Activated naive CD4-positive, alpha-beta T cell treated with anti-CD3 and anti-CD28 coated beads for 36 hours (primary cell): ENCODE measurements around the gene PIEZO1. TPM values are rescaled to one million over a fixed set of nuclear protein-coding genes. Genes with fewer than 3 reads are reported as not detected.
A peak's percentile ranks its signal among the peaks of the same experiment; 100 is the strongest.

Experiments
- CTCF ChIA-PET: fragments of 350-600 bp; sonication (Branson Sonifier 250); formaldehyde crosslinking; loops from one replicate; lab custom pipeline; 2021; ENCODE audit warnings: antibody characterized with exemption; lab: Charles Lee
- DNase-seq: peaks from one replicate; pipeline ENCODE4 v3.0.0-alpha.2; 2020
- H3K27ac Mint-ChIP-seq: one replicate; pipeline ENCODE4 v1.8.0; 2021; ENCODE audit warnings: mild to moderate bottlenecking, mixed read lengths
- H3K27me3 Mint-ChIP-seq: one replicate; pipeline ENCODE4 v1.8.0; 2021; ENCODE audit warnings: low read depth, mixed read lengths
- H3K36me3 Mint-ChIP-seq: one replicate; pipeline ENCODE4 v1.8.0; 2021; ENCODE audit warnings: low read depth, mixed read lengths
- H3K4me1 Mint-ChIP-seq: one replicate; pipeline ENCODE4 v1.8.0; 2021; ENCODE audit warnings: low read depth, mixed read lengths
- H3K4me3 Mint-ChIP-seq: one replicate; pipeline ENCODE4 v1.8.0; 2021; ENCODE audit warnings: mild to moderate bottlenecking, moderate library complexity, mixed read lengths
- H3K9me3 Mint-ChIP-seq: one replicate; pipeline ENCODE4 v1.8.0; 2021; ENCODE audit warnings: mixed read lengths
- intact Hi-C: fragments of 100-400 bp; cut with micrococcal nuclease; formaldehyde crosslinking; loops from one replicate; pipeline ENCODE4 v1.15.1; 2023
- total RNA-seq, 2 experiments: library from RNA; stranded (reverse); gene quantifications; one replicate each; pipeline ENCODE4 v1.2.3, GENCODE V29; 2021

PIEZO1 gene
- total RNA-seq, 2 experiments from 2014 or later = 78.2 to 80.1 TPM

DNA sequence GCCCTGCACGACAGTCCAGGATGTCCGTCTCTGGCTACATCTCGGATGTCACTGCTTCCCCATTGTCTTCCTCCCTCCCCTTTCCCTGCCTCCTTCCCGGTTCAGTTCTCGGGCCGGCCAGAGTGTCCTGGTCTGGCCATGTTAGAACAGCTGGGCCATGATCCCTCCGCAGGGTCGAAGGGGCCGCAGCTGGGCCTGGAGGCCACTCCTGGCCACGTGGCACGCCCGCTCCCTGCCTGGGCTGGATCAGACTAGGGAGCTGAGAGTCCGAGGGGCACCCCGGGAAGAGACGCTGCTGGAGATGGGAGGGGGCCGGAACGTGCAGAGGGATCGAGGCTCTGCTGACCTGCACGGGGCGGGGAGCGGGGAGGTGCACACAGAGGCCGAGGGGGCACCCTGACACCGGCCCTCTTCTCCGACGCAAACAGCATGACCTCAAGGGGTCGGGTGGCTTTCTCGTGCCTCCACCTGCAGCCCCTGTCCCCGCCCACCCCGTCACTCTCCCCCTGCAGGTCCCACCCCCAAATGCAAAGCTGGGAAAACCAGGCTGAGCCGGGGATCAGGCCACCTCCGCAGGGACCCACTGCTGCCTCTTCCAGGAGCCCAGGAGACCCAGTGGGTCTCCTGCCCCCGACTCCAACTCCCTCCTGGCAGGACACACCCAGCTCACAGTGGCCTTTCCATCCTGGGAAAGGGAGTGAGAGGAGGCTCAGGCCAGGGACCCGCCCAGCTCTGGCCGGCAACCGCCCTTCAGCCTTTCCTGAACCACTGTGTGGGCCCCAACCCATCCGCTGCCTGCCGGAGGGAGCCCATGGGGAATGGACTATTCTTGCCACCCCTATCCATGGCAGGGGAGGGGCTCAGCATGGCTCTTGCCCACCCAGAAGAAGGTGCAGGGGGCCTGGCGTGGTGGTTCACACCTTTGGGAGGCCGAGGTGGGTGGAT, 40.2 kb downstream of the PIEZO1 start:
- H3K27me3 Mint-ChIP-seq = no peaks in the 10 kb centered on the region
- no peaks in the 10 kb centered on the region for H3K9me3 Mint-ChIP-seq
- no peaks in the 10 kb centered on the region for H3K36me3 Mint-ChIP-seq
- no peak overlapping the region for H3K4me3 Mint-ChIP-seq
- peaks cover 32% of the 10 kb centered on the region for H3K4me1 Mint-ChIP-seq
- CTCF ChIA-PET = interaction anchor here (0.6 to 4.6 kb wide), 8 partner anchors 7 to 532 kb away, joined by 3 to 35 read pairs (median 6); no protein-coding TSS in a partner anchor
- no peak for DNase-seq
- intact Hi-C loops = loop anchor here (1.0 kb wide), 1 partner anchor 37 kb away; no protein-coding TSS in a partner anchor
- H3K27ac Mint-ChIP-seq = no peak overlapping the region

DNA sequence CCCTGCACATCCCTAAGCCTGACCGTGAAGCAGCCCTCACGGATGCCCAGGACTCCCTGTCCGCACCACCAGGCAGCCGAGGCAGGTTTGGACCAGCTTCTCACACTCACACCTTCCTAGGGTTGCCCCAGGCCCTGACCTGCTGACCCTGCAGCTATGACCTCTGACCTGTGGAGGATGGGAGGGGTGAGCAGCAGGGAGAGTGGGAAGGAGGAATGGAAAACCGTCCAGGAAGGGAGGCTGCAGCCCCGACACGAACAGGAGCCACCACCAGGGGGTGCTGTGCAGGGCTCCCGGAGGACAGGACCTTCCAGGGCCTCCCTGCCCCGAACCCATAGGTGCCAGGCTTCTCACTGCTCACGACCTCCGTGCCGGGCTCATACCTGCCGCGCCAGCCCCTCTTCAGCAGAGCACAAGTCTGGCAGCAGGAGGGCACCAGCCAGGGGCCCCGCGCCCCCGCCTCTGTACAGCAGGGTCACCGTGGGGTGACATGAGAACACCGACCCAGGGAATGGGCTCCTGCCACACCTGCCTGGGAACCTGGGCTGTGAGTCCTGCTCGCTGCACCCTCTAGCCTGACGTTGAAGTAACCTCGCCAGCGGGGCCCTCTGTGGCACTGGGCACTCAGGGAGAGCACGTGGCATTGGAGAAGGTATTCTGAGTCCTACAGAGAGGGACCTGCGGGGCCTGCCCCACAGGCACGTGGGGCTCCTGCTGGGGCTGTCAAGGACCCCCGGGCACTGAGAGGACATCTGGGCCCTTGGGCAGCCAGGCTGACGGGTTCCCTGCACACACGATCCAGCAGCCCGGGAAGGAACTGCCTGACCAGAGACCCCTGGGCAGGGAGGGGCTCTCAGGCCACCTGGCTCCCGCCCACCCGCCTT, 41.1 kb downstream of the PIEZO1 start:
- peak; percentile 80 for DNase-seq
- intact Hi-C loops = no loop called here
- no peaks in the 10 kb centered on the region for H3K9me3 Mint-ChIP-seq
- H3K4me3 Mint-ChIP-seq = no peak overlapping the region
- H3K27me3 Mint-ChIP-seq = no peaks in the 10 kb centered on the region
- no peaks in the 10 kb centered on the region for H3K36me3 Mint-ChIP-seq
- H3K4me1 Mint-ChIP-seq = peaks cover 33% of the 10 kb centered on the region
- CTCF ChIA-PET = interaction anchor here (0.8 to 4.6 kb wide), 18 partner anchors 9 to 114 kb away, joined by 3 to 35 read pairs (median 4); partner anchors contain the start of genes CTU2 and RNF166
- H3K27ac Mint-ChIP-seq = no peak overlapping the region

DNA sequence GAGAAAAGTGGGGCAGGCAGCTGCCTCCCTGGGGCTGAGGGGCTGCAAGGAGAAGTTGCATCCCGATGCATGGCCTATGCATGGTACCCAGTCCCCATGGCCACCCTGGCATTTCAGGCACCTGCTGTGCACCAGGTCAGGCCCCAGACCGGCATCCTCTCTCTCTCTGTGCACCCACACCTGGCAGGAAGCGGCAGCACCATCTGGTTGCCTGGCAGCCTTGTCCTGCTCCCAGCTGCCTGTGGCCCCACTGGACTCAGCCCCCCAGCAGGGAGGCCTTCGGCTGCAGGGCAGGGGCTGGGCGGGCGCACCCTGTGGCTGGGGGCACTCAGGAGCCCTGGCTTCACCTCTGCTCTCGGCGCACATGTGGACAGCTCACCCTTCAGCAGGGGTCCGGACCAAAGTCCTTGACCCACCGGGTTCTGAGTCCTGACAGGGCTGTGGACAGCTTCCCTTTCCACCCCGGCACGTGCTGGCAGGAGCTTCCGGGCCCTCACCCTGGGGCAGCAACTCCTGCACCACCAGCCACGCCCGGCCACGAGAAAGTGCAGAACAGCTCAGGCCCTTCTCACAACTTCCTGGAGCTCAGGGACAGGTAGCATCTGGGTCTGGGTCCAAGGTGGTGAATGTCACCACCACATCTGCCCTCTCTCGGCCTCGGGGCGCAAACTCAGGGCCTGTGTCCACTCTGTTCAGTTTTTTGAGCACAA, 42.0 kb downstream of the PIEZO1 start:
- intact Hi-C loops = no loop called here
- Mint-ChIP-seq H3K4me3 (no peak overlapping the region), H3K4me1 (peaks cover 35% of the 10 kb centered on the region), H3K27me3 (no peaks in the 10 kb centered on the region), H3K9me3 (no peaks in the 10 kb centered on the region), H3K27ac (no peak overlapping the region), H3K36me3 (no peaks in the 10 kb centered on the region)
- CTCF ChIA-PET = interaction anchor here (0.8 to 2.1 kb wide), 15 partner anchors 8 to 115 kb away, joined by 3 to 14 read pairs (median 4); partner anchors contain the start of genes CTU2 and RNF166
- no peak for DNase-seq

- Mint-ChIP-seq H3K27me3 (no peaks in the 10 kb centered on the region), H3K9me3 (no peaks in the 10 kb centered on the region), H3K27ac (no peak overlapping the region), H3K4me1 (peaks cover 30% of the 10 kb centered on the region), H3K4me3 (no peak overlapping the region), H3K36me3 (no peaks in the 10 kb centered on the region)
- DNase-seq = no peak
- CTCF ChIA-PET = no interaction called here
- intact Hi-C loops = no loop called here
Observed at GRCh38 chr16:88741368-88741767, 43.7 kb downstream of the PIEZO1 start.

- CTCF ChIA-PET = no interaction called here
- no peak overlapping the region for H3K27ac Mint-ChIP-seq
- H3K4me3 Mint-ChIP-seq = no peak overlapping the region
- H3K36me3 Mint-ChIP-seq = no peaks in the 10 kb centered on the region
- DNase-seq = no peak
- intact Hi-C loops = no loop called here
- H3K4me1 Mint-ChIP-seq = peaks cover 23% of the 10 kb centered on the region
- H3K27me3 Mint-ChIP-seq = no peaks in the 10 kb centered on the region
- H3K9me3 Mint-ChIP-seq = no peaks in the 10 kb centered on the region
Observed at GRCh38 chr16:88740727-88741055, 44.3 kb downstream of the PIEZO1 start.

DNA sequence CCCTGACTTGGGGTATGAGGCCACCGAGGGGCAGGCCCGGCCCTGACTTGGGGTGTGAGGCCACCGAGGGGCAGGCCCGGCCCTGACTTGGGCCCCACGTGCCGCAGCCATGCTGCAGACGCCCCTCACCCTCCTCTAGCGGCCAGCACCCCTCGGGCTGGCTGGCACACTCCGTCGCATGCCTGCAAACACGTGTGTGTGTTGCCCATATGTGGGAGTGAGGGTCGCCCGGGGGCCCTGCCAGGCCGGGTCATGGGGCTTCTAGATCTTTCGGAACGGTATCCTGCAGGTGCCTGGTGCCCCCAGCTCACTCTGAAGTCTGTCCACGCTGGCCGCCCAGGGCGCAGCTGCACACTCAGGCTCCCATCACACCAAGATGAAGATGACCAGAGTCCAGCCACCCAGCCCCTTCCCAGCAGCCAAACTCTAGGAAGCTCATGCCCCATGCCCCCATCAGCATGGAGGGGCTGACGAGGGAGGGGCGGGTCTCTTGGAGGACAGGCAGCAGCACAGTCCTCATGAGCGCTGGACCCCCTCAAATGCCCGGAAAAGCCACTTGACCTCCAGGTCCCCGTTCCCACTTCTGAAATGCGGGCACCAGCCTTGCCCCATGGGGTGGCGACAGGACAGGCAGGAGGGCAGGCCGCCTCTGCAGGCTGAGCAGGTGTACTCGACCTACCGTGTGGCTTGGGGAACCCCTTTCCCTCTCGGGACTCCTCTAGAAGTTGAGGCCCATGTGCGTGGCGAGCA, 44.9 kb downstream of the PIEZO1 start:
- DNase-seq = no peak
- Mint-ChIP-seq H3K36me3 (no peaks in the 10 kb centered on the region), H3K9me3 (no peaks in the 10 kb centered on the region), H3K4me1 (peaks cover 19% of the 10 kb centered on the region), H3K27ac (no peak overlapping the region), H3K27me3 (no peaks in the 10 kb centered on the region), H3K4me3 (no peak overlapping the region)
- intact Hi-C loops = no loop called here
- CTCF ChIA-PET = no interaction called here

DNA sequence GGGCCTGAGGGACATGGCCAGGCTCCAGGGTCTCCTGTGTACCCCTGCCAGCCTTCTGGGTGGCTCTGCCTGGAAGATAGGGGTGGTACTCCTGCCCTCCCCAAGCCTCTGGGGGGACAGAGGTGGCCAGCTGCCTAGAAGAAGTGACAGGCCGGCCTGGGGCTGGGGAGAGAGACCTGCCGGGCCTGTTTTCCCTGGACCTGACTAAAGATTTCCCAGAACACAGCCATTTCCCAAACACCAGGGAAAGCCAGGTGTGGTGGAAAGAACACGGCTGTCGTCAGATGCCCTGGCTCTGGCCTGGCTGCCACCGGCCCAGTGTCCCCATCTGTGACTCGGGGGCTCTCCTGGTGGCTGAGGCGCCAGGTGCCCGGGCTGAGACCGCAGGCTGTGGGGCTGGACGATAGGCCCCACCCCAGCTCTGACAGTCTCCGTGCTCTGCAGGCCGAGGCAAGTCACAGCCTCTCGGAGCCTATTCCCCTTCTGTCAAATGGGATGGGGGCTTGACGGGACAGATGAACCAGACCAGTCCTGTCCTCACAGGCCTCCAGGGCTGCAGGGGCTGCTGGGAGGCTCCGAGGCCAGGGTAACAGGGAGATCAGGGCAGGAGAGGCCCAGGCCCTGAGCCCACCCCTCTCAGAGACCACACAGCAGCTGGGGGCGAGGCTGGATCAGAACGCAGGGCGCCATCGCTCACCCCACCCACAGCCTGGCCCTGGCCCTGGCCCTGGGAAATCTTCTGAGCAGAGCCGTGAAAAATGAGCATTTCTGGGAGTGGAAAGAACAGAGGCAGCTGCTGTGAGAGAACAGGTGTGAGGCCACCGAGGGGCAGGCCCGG, 45.7 kb downstream of the PIEZO1 start:
- Mint-ChIP-seq H3K27me3 (no peaks in the 10 kb centered on the region), H3K27ac (no peak overlapping the region), H3K4me3 (no peak overlapping the region), H3K36me3 (no peaks in the 10 kb centered on the region), H3K9me3 (no peaks in the 10 kb centered on the region), H3K4me1 (peaks cover 13% of the 10 kb centered on the region)
- CTCF ChIA-PET = no interaction called here
- intact Hi-C loops = no loop called here
- no peak for DNase-seq

DNA sequence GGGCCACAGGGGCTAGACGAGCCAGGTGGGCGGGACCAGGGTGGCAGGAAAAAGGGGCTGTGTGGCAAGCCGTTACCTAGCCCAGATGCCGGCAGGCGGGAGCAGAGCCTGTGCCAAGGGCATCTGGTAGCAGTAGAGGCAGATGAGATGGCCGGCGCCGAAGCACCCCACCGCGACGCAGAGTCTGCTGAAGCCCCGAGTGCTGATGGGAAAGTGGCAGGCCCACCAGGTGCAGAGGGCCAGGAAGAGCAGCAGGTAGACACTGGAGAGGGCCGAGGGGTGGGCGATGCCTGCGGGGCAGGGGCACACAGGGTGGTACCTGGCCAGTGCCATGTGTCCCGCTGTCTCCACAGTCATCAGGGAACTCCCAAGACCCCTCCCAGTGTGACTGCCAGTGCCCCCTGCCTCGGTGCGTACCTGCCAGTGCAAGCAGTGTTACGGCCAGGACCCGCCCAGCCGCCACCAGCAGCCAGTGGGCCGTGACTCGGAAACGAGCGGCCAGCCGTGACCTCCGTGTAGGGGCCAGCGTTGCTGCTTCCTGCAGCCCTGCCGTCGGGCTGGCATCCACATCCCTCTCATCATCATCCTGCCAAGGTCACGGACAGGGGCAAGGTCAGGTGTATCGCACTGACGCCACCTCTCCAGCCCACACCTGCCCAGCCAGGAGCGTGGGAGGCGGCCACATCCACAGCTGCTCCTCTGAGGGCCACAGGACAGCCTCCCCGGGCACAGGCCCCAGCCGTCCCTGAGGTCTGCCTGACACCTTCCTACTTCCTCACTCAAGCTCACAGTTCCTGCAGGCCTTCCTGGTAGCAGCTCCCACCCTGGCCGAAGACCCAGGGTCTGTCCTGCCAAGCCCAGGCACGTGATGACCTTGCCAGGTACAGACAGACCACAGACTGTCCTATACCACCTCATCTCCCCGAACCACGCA, 46.6 kb downstream of the PIEZO1 start:
- H3K9me3 Mint-ChIP-seq = no peaks in the 10 kb centered on the region
- intact Hi-C loops = no loop called here
- no peak for DNase-seq
- no peak overlapping the region for H3K4me3 Mint-ChIP-seq
- CTCF ChIA-PET = interaction anchor here (0.5 to 3.2 kb wide), 17 partner anchors 7 to 872 kb away, joined by 3 to 48 read pairs (median 5); partner anchors contain the start of genes APRT and PIEZO1
- no peak overlapping the region for H3K27ac Mint-ChIP-seq
- H3K4me1 Mint-ChIP-seq = peaks cover 4% of the 10 kb centered on the region
- no peaks in the 10 kb centered on the region for H3K36me3 Mint-ChIP-seq
- H3K27me3 Mint-ChIP-seq = no peaks in the 10 kb centered on the region

DNA sequence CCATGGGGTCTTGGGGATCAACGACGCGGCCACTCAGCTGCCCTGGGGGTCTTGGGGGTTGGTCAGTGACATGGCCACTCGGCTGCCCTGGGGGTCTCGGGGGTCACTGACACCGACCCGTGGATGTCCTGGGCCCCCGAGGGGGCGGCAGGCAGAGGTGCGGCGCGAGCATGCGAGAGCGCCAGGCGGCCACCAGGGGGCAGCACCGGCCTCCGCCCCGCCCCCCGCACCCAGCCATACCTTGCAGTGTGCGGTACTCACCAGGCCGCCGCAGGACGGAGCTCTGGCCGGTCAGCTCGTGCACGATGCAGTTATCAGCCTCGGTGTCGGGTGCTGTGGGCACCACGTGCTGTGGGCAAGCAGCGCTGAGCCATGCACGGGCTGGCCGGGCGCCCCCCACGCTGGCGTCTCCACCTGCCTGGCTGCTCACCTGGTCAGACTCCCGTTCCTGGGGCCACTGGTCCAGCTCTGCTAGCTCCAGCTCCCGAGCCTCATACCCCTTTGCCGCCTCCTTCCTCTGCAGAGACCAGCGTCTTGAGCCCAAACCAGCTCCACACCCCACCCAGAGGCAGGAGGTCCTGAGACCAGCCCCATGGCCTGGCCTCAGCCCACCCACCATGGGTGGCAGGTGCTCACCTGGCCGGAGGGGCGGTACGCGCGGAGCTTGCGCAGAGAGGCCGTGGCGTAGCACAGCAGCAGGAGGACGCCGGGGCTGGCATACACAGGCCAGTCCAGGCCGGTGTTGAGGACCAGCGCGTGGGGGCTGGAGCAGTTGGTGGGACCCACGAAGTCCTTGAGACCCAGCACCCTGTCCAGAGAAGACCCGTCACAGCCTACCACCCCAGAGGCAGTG, 47.5 kb downstream of the PIEZO1 start:
- peak; percentile 79 for DNase-seq
- no peak overlapping the region for H3K4me3 Mint-ChIP-seq
- intact Hi-C loops = loop anchor here (1.0 to 2.0 kb wide), 2 partner anchors 48 to 433 kb away; partner anchors contain the start of genes CDH15 and PIEZO1

More for the DNA sequence above, 47.5 kb downstream of the PIEZO1 start:
- Mint-ChIP-seq H3K4me1 (peaks cover 3% of the 10 kb centered on the region), H3K27me3 (no peaks in the 10 kb centered on the region), H3K36me3 (no peaks in the 10 kb centered on the region), H3K27ac (no peak overlapping the region), H3K9me3 (no peaks in the 10 kb centered on the region)
- CTCF ChIA-PET = interaction anchor here (0.5 to 3.2 kb wide), 32 partner anchors 8 to 872 kb away, joined by 3 to 48 read pairs (median 4); partner anchors contain the start of genes APRT, CDH15 and PIEZO1
